CD4-positive, CD25-positive, alpha-beta regulatory T cell (primary cell): ENCODE data around the gene LDLRAD3. TPM values are rescaled to one million over a fixed set of nuclear protein-coding genes. Genes with fewer than 3 reads are reported as not detected.

ENCODE experiments used
- ATAC-seq, 2 donors: fragments of 150-1000 bp; cut with Tn5 transposase; one replicate each; pipeline ENCODE4 v1.10.0; 2021; ENCODE audit warnings: low read depth in 2 of 2, moderate number of reproducible peaks in 2 of 2, moderate library complexity in 1 of 2
- DNase-seq, 3 donors: peaks; one replicate each; pipeline versions ENCODE4 v3.0.0 to v3.0.0-alpha.2; 2012 to 2022; ENCODE audit warnings: mixed read lengths in 1 of 3
- H3K27ac ChIP-seq: one replicate; pipeline ENCODE4 v1.7.0; 2013; ENCODE audit warnings: mild to moderate bottlenecking, low read length; ENCODE audit not compliant: insufficient read depth, poor library complexity, severe bottlenecking
- H3K27me3 ChIP-seq: one replicate; pipeline ENCODE4 v1.7.0; 2013; ENCODE audit warnings: low read length; ENCODE audit not compliant: control insufficient read depth, insufficient read depth
- H3K36me3 ChIP-seq: one replicate; pipeline ENCODE4 v1.7.0; 2013; ENCODE audit warnings: mild to moderate bottlenecking, low read length, moderate library complexity; ENCODE audit not compliant: control insufficient read depth, insufficient read depth
- H3K4me1 ChIP-seq: 2 replicates; pipeline ENCODE4 v1.7.0; 2013; ENCODE audit warnings: mild to moderate bottlenecking, low read length; ENCODE audit not compliant: insufficient read depth, control insufficient read depth, poor library complexity, severe bottlenecking
- H3K4me3 ChIP-seq: one replicate; pipeline ENCODE4 v1.7.0; 2013; ENCODE audit warnings: low read depth, mild to moderate bottlenecking, low read length, moderate library complexity
- H3K9me3 ChIP-seq, 2 experiments: 1 replicate in 1 of 2; 2 replicates in 1 of 2; pipeline ENCODE4 v1.7.0; 2013; ENCODE audit warnings: low read length in 2 of 2, mild to moderate bottlenecking in 1 of 2, moderate library complexity in 1 of 2; ENCODE audit not compliant: control insufficient read depth in 2 of 2
- H3K27ac Mint-ChIP-seq, 3 donors: one replicate each; pipeline ENCODE4 v1.8.0; 2020 to 2022; ENCODE audit warnings: mild to moderate bottlenecking in 3 of 3, mixed read lengths in 3 of 3, moderate library complexity in 2 of 3
- H3K27me3 Mint-ChIP-seq: one replicate; pipeline ENCODE4 v1.8.0; 2022; ENCODE audit warnings: mild to moderate bottlenecking, mixed read lengths
- H3K36me3 Mint-ChIP-seq: one replicate; pipeline ENCODE4 v1.8.0; 2020; ENCODE audit warnings: mixed read lengths
- H3K4me1 Mint-ChIP-seq, 4 donors: one replicate each; pipeline ENCODE4 v1.8.0; 2020 to 2022; ENCODE audit warnings: mixed read lengths in 4 of 4, mild to moderate bottlenecking in 1 of 4
- H3K4me3 Mint-ChIP-seq, 4 donors: one replicate each; pipeline ENCODE4 v1.8.0; 2020 to 2022; ENCODE audit warnings: mild to moderate bottlenecking in 4 of 4, mixed read lengths in 4 of 4, moderate library complexity in 3 of 4
- H3K9me3 Mint-ChIP-seq, 7 donors: one replicate each; pipeline ENCODE4 v1.8.0; 2020 to 2022; ENCODE audit warnings: mixed read lengths in 7 of 7, mild to moderate bottlenecking in 3 of 7, moderate library complexity in 2 of 7
- polyA plus RNA-seq, 4 donors: library from polyadenylated mRNA; unstranded; fragments of 300-500 nt; fragmentation: Illumina TruSeq; gene quantifications; one replicate each; pipeline ENCODE4 v1.2.3, GENCODE V29; 2021
- total RNA-seq: library from RNA; stranded (reverse); gene quantifications from one replicate; pipeline ENCODE4 v1.2.3, GENCODE V29; 2022

LDLRAD3 gene
- total and polyA plus RNA-seq, 5 donors from 2014 or later = 0.06 TPM; not detected in 4

DNA sequence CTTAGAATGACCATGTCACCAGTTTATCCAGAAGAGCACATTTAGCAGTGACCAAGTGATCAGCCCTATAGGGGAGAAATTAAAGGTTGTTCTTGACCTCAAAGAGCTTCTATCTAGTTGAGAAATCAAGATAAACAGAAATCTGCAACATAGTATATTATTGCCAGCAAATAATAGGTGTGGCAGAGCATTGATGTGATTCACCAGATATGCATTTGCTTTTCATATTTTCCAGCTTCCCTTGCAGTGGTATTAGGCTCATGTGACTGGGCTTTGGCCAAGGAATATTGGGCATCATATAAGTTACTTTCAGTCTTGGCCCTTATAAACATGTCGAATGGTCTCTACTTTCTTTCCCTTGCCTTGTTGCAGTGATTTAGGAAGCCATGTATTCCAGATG lies 310.9 kb downstream of the LDLRAD3 start:
- Histone ChIP-seq H3K4me3 (no peak overlapping the region), H3K36me3 (no peaks in the 10 kb centered on the region), H3K27me3 (peaks cover 6% of the 10 kb centered on the region), H3K27ac (no peak overlapping the region), H3K4me1 (no peaks in the 10 kb centered on the region), H3K9me3 (no peaks in the 10 kb centered on the region)
- no peaks in the 10 kb centered on the region for H3K4me1 Mint-ChIP-seq
- H3K36me3 Mint-ChIP-seq = no peaks in the 10 kb centered on the region
- H3K27me3 Mint-ChIP-seq = peaks cover 34% of the 10 kb centered on the region
- ATAC-seq (no peak), DNase-seq (no peak)
- H3K27ac Mint-ChIP-seq = no peak overlapping the region
- H3K9me3 Mint-ChIP-seq = peaks cover 0 to 1% (median 0%) of the 10 kb centered on the region in 7 donors
- H3K4me3 Mint-ChIP-seq = no peak overlapping the region

DNA sequence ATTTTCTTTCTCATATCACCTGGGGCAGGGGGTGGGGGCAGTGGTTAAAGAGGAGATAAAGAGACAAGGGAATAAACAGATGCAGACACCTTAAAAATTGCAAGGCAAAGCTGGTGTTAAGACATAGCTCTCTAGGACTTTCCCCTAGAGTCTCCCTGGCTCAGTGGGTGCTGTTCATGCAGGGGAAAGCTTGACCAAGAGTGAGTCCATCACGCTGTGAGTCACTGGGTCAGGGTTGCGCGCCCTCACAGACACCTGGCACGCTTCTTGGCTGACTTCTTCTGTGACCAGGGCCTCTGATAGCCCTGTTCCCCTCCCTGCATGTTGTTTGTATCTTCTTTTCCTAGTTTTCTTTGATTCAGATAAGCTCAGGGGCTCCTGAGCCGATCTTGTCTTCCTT lies 313.5 kb downstream of the LDLRAD3 start:
- ATAC-seq = no peak
- H3K9me3 Mint-ChIP-seq = no peaks in the 10 kb centered on the region
- no peaks in the 10 kb centered on the region for H3K36me3 Mint-ChIP-seq

DNA sequence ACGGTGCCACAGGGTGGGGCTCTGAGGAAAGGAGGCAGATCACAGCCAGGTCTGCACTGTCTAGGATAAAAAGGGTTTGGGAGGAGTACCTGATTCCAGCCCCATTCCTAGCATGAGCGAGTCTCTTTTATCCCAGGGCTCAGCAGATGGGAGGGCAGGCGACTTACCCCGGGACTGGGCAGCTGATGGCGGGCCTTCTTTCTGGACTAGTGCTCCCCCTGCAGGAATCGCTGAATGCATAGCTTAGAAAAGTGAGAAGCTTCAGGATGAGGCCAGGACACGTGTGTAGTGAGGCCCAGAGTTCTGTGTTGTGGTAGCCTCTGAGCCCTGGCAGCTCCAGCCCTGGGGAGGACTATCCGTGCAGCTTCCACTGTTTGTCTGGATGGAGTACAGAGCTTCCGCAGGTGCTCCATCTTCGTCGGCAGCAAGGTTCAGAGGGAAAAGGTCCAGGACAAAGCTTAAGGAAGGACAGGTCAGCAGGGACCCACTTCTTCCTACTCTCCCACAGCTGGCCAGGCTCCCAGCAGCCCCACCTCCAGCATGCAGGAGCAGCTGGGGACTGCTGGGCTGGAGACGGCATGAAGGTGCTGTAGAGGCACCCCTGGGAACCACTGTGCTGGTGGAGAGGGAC lies 315.0 kb downstream of the LDLRAD3 start:
- no peak overlapping the region for H3K4me3 ChIP-seq
- no peaks in the 10 kb centered on the region for H3K9me3 ChIP-seq
- Mint-ChIP-seq H3K4me1 (no peaks in the 10 kb centered on the region), H3K27me3 (peaks cover 32% of the 10 kb centered on the region), H3K36me3 (no peaks in the 10 kb centered on the region), H3K9me3 (no peaks in the 10 kb centered on the region), H3K27ac (no peak overlapping the region), H3K4me3 (no peak overlapping the region)
- ATAC-seq = no peak
- H3K27me3 ChIP-seq = peaks cover 6% of the 10 kb centered on the region
- H3K36me3 ChIP-seq = no peaks in the 10 kb centered on the region
- H3K27ac ChIP-seq = no peak overlapping the region
- DNase-seq = peak in 1 of 3 donors; percentile 17
- H3K4me1 ChIP-seq = no peaks in the 10 kb centered on the region

More for the DNA sequence above, 313.5 kb downstream of the LDLRAD3 start:
- Histone ChIP-seq H3K9me3 (no peaks in the 10 kb centered on the region), H3K36me3 (no peaks in the 10 kb centered on the region), H3K27ac (no peak overlapping the region), H3K4me3 (no peak overlapping the region), H3K27me3 (peaks cover 6% of the 10 kb centered on the region), H3K4me1 (no peaks in the 10 kb centered on the region)
- Mint-ChIP-seq H3K27me3 (peaks cover 32% of the 10 kb centered on the region), H3K27ac (peak overlapping the region in 1 of 3 donors; percentile 18), H3K4me1 (no peaks in the 10 kb centered on the region), H3K4me3 (no peak overlapping the region)
- no peak for DNase-seq

DNA sequence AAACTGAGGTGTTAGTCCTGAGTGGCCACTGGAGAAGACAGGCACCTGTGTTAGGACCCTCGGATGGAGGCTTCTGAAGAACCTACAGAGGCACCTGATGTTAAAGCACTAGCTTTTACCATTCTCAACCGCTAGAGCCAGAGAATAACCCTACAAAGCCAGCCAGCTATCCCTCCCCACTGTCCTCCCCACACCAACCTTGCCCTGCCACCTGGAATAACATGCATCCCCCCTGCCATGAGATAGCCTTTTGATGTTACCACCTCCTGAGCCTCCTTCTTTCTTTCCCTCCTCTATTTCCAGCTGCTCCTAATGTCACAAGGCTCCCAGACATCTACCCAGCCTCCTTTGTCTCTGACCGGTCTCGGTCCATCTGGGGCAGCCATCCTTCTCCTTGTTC lies 317.2 kb downstream of the LDLRAD3 start:
- peaks cover 32% of the 10 kb centered on the region for H3K27me3 Mint-ChIP-seq
- Histone ChIP-seq H3K9me3 (no peaks in the 10 kb centered on the region), H3K27ac (no peak overlapping the region), H3K4me1 (no peaks in the 10 kb centered on the region), H3K4me3 (no peak overlapping the region), H3K27me3 (peaks cover 6% of the 10 kb centered on the region), H3K36me3 (no peaks in the 10 kb centered on the region)
- no peak overlapping the region for H3K27ac Mint-ChIP-seq
- ATAC-seq = no peak
- H3K9me3 Mint-ChIP-seq = no peaks in the 10 kb centered on the region
- no peak overlapping the region for H3K4me3 Mint-ChIP-seq
- H3K36me3 Mint-ChIP-seq = no peaks in the 10 kb centered on the region
- no peak for DNase-seq
- H3K4me1 Mint-ChIP-seq = peaks cover 0 to 2% (median 0%) of the 10 kb centered on the region in 4 donors

DNA sequence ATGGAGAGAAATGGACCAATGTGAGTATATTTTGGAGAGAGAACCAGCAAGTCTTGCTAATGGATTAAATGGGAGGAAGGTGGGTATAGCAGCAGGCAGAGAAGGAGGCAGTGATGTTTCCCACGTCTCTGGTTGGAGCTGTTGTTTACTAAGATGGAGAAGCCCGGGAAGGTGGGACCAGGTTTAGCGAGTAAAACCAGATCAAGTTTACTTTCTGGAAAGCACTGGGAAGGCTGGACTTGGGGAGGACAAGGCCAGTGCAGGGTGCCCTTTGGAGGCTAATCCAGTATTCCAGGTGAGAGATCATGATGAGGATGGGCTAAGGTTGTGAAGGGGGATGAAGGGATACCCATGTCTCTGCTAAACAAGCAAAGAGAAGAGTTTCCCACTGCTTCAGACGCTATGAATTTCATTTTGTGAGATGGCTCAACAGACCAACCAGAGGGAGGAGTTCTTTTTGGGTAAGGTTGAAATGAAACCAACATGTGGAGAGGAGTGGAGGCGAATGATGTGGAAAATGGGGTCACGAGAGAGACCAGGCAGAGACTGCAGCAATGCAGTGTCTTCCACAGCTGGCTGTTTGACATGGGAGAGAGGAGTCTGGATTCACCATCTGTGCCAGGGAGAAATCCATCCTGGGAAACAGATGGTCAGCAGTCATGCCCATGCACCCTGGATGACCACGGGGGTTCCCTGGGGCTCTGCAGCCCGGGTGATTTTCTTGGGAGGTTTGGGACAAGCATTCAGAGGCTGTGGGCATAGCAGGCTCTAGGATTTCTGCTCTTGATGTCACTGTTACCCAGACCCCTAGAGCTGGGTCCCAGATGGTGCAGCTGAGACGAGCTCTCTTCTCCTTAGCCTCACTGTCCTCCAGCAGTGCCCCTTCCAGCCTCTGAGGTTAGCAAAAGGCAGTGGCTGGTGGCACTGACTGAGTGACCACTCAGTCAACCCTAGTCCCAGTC lies 320.4 kb downstream of the LDLRAD3 start:
- Histone ChIP-seq H3K27ac (no peak overlapping the region), H3K36me3 (no peaks in the 10 kb centered on the region), H3K4me1 (no peaks in the 10 kb centered on the region), H3K27me3 (no peaks in the 10 kb centered on the region), H3K9me3 (no peaks in the 10 kb centered on the region), H3K4me3 (no peak overlapping the region)
- H3K36me3 Mint-ChIP-seq = no peaks in the 10 kb centered on the region
- H3K27ac Mint-ChIP-seq = no peak overlapping the region
- DNase-seq = no peak
- no peak for ATAC-seq
- no peaks in the 10 kb centered on the region for H3K9me3 Mint-ChIP-seq
- no peak overlapping the region for H3K4me3 Mint-ChIP-seq
- peaks cover 10% of the 10 kb centered on the region for H3K27me3 Mint-ChIP-seq
- peaks cover 0 to 3% (median 0%) of the 10 kb centered on the region in 4 donors for H3K4me1 Mint-ChIP-seq

DNA sequence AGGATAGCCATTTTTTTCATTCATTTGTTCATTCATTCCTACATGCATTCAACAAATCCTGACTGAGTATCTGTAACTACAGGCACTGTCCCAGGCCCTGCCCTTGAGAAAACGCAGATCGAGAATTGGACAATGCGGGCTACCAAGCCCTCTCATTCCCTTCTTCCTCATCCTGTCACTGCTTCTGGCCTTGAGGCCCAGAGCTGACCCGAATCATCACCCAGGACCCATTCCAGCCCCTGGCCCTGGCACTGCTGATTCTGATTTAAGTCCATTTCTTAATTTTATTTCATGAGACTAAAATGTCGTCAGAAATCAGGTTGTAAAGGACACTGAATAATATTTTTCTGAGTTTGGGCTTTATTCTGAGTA lies 321.1 kb downstream of the LDLRAD3 start:
- H3K27ac ChIP-seq = no peak overlapping the region
- H3K36me3 ChIP-seq = no peaks in the 10 kb centered on the region
- H3K4me3 Mint-ChIP-seq = no peak overlapping the region
- H3K27me3 Mint-ChIP-seq = peaks cover 7% of the 10 kb centered on the region
- peaks cover 0 to 3% (median 0%) of the 10 kb centered on the region in 4 donors for H3K4me1 Mint-ChIP-seq
- H3K9me3 Mint-ChIP-seq = no peaks in the 10 kb centered on the region
- no peak overlapping the region for H3K4me3 ChIP-seq
- no peaks in the 10 kb centered on the region for H3K4me1 ChIP-seq
- H3K27me3 ChIP-seq = no peaks in the 10 kb centered on the region
- H3K9me3 ChIP-seq = no peaks in the 10 kb centered on the region
- peaks cover 4% of the 10 kb centered on the region for H3K36me3 Mint-ChIP-seq
- DNase-seq (no peak), ATAC-seq (no peak)
- H3K27ac Mint-ChIP-seq = no peak overlapping the region

DNA sequence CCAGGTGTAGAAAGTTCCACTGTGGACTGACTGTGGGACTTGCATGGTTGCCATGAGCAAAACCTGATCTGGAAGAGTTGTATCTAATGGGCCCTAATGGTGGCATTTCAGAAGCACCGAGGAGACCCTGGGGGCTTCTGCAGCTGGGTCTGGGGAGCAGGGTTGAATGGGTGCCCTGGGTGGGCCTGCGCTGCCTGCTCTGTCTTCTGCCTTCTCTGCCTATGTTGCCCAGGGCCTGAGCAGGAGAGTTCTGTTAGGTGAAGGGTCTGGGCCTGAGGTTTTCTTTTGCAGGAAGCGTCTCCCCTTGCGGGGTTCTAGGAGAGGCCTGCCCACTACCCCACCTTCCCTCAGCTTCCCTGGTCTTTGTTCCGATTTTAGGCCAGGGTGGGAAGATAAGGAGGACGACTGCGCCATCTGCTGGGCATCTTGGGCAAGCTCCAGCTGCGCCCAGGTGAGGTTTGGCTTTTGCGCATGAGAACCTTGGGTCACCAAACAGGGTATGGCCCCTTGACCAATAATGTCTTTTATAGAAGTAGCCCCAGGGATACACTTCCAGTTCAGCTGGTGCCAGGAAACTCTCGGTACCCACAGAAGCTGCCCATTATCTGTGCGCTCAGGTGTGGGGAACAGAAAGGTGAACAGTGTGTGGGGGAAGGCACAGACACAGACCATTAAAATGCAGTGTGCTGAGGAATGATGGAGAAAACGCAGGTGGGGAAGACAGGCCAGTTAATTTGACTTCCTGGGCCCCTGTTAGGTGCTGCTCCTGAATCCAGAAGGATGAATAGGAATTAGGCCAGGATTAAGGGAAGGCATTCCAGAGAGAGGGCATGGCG lies 322.1 kb downstream of the LDLRAD3 start:
- Histone ChIP-seq H3K4me1 (no peaks in the 10 kb centered on the region), H3K27me3 (no peaks in the 10 kb centered on the region), H3K9me3 (no peaks in the 10 kb centered on the region), H3K27ac (no peak overlapping the region), H3K36me3 (peaks cover under 1% of the 10 kb centered on the region), H3K4me3 (no peak overlapping the region)
- Mint-ChIP-seq H3K27ac (no peak overlapping the region), H3K27me3 (no peaks in the 10 kb centered on the region), H3K9me3 (no peaks in the 10 kb centered on the region), H3K4me3 (no peak overlapping the region), H3K36me3 (peaks cover 7% of the 10 kb centered on the region), H3K4me1 (peaks cover 0 to 3% (median 0%) of the 10 kb centered on the region in 4 donors)
- DNase-seq (peak; percentile 14 to 42 (median 36)), ATAC-seq (peak; percentile 48 to 49)
